ENCODE data around the gene TMEM219. TPM values are rescaled to one million over a fixed set of nuclear protein-coding genes. Genes with fewer than 3 reads are reported as not detected.
"Not testable (repeated sequence)": the region's sequence is repeated elsewhere in the genome, so short reads cannot be mapped to it uniquely, and the experiment has no call there.

Gene TMEM219
- total RNA-seq, 2 donors from 2014 or later: 122 to 136 TPM

DNA sequence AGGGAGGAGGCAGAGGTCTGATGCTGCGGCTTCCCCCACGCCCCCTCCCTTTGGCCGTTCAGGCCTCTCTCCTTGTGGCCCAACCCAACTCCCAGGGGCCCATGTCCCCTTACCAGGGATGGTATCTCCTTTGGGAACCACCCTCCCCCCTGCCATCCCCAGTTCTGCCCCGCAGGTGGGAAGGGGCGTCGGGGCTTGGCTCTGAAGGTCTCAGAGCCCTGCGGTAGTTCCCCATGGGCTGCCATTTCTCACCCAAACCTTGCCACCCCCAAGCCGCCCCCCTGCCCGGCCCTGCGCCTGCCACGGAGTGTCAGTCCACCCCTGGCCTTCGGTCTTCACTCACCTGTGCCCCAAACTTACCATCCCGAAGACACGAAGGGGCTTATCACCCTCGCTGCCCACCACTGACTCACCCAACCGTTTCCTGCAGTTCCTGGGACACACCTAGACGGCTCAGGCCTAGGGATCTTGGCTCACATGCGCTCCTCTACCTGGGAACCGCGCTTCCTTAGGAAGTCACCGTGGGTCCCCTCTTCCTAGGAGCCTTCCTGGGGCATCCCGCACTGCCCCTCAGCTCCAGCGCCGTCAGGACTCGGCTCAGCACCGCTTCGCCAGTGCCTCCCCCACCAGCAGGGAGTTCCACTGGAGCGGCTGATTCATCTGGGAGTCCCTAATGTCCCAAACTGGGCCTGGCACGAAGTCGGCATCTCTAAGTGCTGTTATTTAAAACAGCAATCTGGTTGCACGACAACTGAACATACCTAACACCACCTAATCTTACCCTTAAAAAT, 50.0 kb downstream of the TMEM219 start:
- no peak overlapping the region for H3K27ac ChIP-seq (ENCODE audit: low read depth, low read length)
- no peak overlapping the region for H3K27ac Mint-ChIP-seq
- H3K9me3 ChIP-seq (ENCODE audit: control insufficient read depth, low read length): no peaks in the 10 kb centered on the region
- peak overlapping the region; percentile 62 for H3K4me3 Mint-ChIP-seq
- no peak overlapping the region for H3K9ac ChIP-seq (ENCODE audit: extremely low read depth, low read length, poor library complexity, severe bottlenecking)
- H3K36me3 Mint-ChIP-seq (ENCODE audit: low read depth): no peaks in the 10 kb centered on the region
- no peak overlapping the region for H3K4me3 ChIP-seq (ENCODE audit: low read length)
- TF ChIP-seq, protein P1, sequence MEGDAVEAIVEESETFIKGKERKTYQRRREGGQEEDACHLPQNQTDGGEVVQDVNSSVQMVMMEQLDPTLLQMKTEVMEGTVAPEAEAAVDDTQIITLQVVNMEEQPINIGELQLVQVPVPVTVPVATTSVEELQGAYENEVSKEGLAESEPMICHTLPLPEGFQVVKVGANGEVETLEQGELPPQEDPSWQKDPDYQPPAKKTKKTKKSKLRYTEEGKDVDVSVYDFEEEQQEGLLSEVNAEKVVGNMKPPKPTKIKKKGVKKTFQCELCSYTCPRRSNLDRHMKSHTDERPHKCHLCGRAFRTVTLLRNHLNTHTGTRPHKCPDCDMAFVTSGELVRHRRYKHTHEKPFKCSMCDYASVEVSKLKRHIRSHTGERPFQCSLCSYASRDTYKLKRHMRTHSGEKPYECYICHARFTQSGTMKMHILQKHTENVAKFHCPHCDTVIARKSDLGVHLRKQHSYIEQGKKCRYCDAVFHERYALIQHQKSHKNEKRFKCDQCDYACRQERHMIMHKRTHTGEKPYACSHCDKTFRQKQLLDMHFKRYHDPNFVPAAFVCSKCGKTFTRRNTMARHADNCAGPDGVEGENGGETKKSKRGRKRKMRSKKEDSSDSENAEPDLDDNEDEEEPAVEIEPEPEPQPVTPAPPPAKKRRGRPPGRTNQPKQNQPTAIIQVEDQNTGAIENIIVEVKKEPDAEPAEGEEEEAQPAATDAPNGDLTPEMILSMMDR (conservative IDR thresholded peaks at IDR 0.05): no peak
- H3K4me1 ChIP-seq (ENCODE audit: control insufficient read depth, insufficient read depth, low read length): no peaks in the 10 kb centered on the region
- no peaks in the 10 kb centered on the region for H3K36me3 ChIP-seq (ENCODE audit: control insufficient read depth, insufficient read depth, low read length)
- H3K27me3 Mint-ChIP-seq (ENCODE audit: insufficient read depth): peaks cover 46% of the 10 kb centered on the region
- 29 to 35% methylated on average over 16 to 31 of the region's 31 CpGs for WGBS, 2 experiments (ENCODE audit: insufficient coverage in 1 of 2, insufficient read length in 1 of 2)
- H3K27me3 ChIP-seq (ENCODE audit: control insufficient read depth, insufficient read depth, low read length, poor library complexity, severe bottlenecking): peaks cover 22% of the 10 kb centered on the region
- peak; percentile 70 for DNase-seq
- H3K4me1 Mint-ChIP-seq: peaks cover 7% of the 10 kb centered on the region
- no peaks in the 10 kb centered on the region for H3K9me3 Mint-ChIP-seq

DNA sequence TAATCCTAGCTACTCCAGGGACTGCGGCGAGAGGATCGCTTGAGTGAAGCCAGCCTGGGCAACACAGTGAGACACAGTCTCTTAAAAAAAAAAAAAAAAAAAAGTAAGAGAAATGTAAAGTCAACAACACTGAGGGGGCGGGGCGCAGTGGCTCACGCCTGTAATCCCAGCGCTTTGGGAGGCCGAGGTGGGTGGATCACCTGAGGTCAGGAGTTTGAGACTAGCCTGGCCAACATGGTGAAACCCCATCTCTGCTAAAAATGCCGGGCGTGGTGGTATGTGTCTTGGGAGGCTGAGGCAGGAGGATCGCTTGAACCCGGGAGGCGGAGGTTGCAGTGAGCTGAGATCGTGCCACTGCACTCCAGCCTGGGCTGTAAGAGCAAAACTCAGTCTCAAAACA, 50.7 kb downstream of the TMEM219 start:
- H3K9ac ChIP-seq (ENCODE audit: extremely low read depth, low read length, poor library complexity, severe bottlenecking); H3K27ac ChIP-seq (ENCODE audit: low read depth, low read length); H3K36me3 ChIP-seq (ENCODE audit: control insufficient read depth, insufficient read depth, low read length); H3K9me3 ChIP-seq (ENCODE audit: control insufficient read depth, low read length); H3K4me1 ChIP-seq (ENCODE audit: control insufficient read depth, insufficient read depth, low read length); H3K9me3 Mint-ChIP-seq; H3K27ac Mint-ChIP-seq; H3K4me3 Mint-ChIP-seq; H3K36me3 Mint-ChIP-seq (ENCODE audit: low read depth); H3K4me1 Mint-ChIP-seq; DNase-seq; H3K4me3 ChIP-seq (ENCODE audit: low read length): not testable (repeated sequence)
- 88 to 92% methylated on average over 11 to 14 of the region's 14 CpGs for WGBS, 2 experiments (ENCODE audit: insufficient coverage in 1 of 2, insufficient read length in 1 of 2)
- peaks cover 46% of the 10 kb centered on the region for H3K27me3 Mint-ChIP-seq (ENCODE audit: insufficient read depth)
- H3K27me3 ChIP-seq (ENCODE audit: control insufficient read depth, insufficient read depth, low read length, poor library complexity, severe bottlenecking): peaks cover 22% of the 10 kb centered on the region

DNA sequence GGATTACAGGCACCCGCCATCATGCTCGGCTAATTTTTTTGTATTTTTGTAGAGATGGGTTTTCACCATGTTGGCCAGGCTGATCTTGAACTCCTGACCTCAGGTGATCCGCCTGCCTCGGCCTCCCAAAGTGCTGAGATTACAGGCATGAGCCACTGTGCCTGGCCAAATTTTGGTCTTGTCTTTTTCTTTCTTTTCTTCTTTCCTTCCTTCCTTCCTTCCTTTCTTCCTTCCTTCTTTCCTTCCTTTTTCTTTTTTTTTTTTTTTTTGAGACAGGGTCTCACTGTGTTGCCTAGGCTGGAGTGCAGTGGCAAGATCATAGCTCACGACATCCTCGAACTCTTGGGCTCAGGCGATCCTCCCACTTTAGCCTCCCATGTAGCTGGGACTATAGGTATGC, 53.6 kb downstream of the TMEM219 start:
- H3K27me3 Mint-ChIP-seq (ENCODE audit: insufficient read depth): peaks cover 25% of the 10 kb centered on the region
- H3K27ac Mint-ChIP-seq; H3K4me1 Mint-ChIP-seq; H3K4me1 ChIP-seq (ENCODE audit: control insufficient read depth, insufficient read depth, low read length); H3K9me3 ChIP-seq (ENCODE audit: control insufficient read depth, low read length); H3K4me3 ChIP-seq (ENCODE audit: low read length); H3K4me3 Mint-ChIP-seq; H3K27ac ChIP-seq (ENCODE audit: low read depth, low read length); DNase-seq; H3K9ac ChIP-seq (ENCODE audit: extremely low read depth, low read length, poor library complexity, severe bottlenecking); H3K9me3 Mint-ChIP-seq; H3K36me3 ChIP-seq (ENCODE audit: control insufficient read depth, insufficient read depth, low read length); H3K36me3 Mint-ChIP-seq (ENCODE audit: low read depth): not testable (repeated sequence)
- 89 to 96% methylated on average over 7 of the region's 7 CpGs for WGBS, 2 experiments (ENCODE audit: insufficient coverage in 1 of 2, insufficient read length in 1 of 2)
- H3K27me3 ChIP-seq (ENCODE audit: control insufficient read depth, insufficient read depth, low read length, poor library complexity, severe bottlenecking): peaks cover 15% of the 10 kb centered on the region

DNA sequence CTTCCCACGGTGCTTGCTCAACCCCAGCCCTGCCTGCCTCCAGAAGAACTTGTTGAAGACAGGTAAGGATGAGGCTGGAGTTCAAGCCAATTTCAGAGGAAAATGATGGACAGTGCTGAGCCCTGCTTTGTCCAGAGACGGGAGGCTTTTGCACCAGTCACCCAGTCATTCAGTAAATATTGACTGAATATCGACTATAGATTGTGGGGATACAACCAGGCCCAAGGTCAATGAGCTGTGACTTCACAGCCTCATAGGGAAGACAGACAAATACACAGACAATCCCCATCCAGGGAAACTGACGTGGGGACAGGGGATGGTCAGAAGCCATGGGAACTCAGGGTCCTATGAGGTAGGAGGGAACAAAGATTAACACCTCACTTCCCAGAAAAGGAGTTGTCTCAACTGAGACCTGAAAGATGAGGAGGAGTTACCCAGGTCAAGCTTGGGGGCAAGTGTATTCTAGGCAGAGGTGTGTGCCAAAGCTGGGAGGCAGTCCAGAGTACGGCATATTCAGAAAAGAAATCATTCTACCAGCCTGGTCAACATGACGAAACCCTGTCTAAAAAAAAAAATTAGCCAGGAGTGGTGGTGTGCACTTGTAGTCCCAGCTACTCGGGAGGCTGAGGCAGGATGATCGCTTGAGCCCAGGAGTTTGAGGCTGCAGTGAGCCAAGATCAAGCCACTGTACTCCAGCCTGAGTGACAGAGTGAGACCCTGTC, 54.8 kb downstream of the TMEM219 start:
- Histone ChIP-seq H3K27me3 (ENCODE audit: control insufficient read depth, insufficient read depth, low read length, poor library complexity, severe bottlenecking) (peaks cover 7% of the 10 kb centered on the region), H3K27ac (ENCODE audit: low read depth, low read length) (no peak overlapping the region), H3K9me3 (ENCODE audit: control insufficient read depth, low read length) (no peaks in the 10 kb centered on the region), H3K4me3 (ENCODE audit: low read length) (no peak overlapping the region), H3K36me3 (ENCODE audit: control insufficient read depth, insufficient read depth, low read length) (no peaks in the 10 kb centered on the region), H3K9ac (ENCODE audit: extremely low read depth, low read length, poor library complexity, severe bottlenecking) (no peak overlapping the region), H3K4me1 (ENCODE audit: control insufficient read depth, insufficient read depth, low read length) (no peaks in the 10 kb centered on the region)
- WGBS, 2 experiments (ENCODE audit: insufficient coverage in 1 of 2, insufficient read length in 1 of 2): 82 to 88% methylated on average over 8 of the region's 8 CpGs
- Mint-ChIP-seq H3K27me3 (ENCODE audit: insufficient read depth) (peaks cover 19% of the 10 kb centered on the region), H3K36me3 (ENCODE audit: low read depth) (no peaks in the 10 kb centered on the region), H3K4me1 (peaks cover 4% of the 10 kb centered on the region), H3K9me3 (no peaks in the 10 kb centered on the region), H3K4me3 (no peak overlapping the region), H3K27ac (no peak overlapping the region)
- TF ChIP-seq, protein P1 (conservative IDR thresholded peaks at IDR 0.05): no peak
- DNase-seq: no peak
